SK-N-SH (cell line): Measurements from ENCODE around the gene SOBP. TPM values are rescaled to one million over a fixed set of nuclear protein-coding genes. Genes with fewer than 3 reads are reported as not detected.

Experiments used
- CTCF ChIA-PET: fragments of 300-600, 350-600 bp; formaldehyde crosslinking; extraction: SDS; loops from one replicate; lab custom pipeline; 2021; lab: Yijun Ruan, JAX
- POLR2A ChIA-PET: fragments of 350-600 bp; sonication (Branson Sonifier 250); formaldehyde crosslinking; extraction: SDS; loops from one replicate; lab custom pipeline; 2020; ENCODE audit warnings: antibody characterized with exemption, inconsistent platforms; lab: Yijun Ruan, JAX
- DNase-seq: peaks from one replicate; pipeline ENCODE4 v3.0.0; 2012
- H2AFZ ChIP-seq: fragments of 200-600 bp; sonication (generic); 2 replicates; pipeline ENCODE4 v1.8.1; 2016; ENCODE audit warnings: antibody characterized with exemption, mild to moderate bottlenecking, low read depth
- H3F3A ChIP-seq: fragments of 200-600 bp; sonication (generic); replicated peaks from 2 replicates; pipeline ENCODE3; 2016; ENCODE audit warnings: antibody characterized with exemption, mild to moderate bottlenecking; ENCODE audit not compliant: insufficient read depth
- H3K27ac ChIP-seq, 2 experiments: fragments of 200-500 bp in 1 of 2; fragments of 200-600 bp in 1 of 2; sonication (Bioruptor generic) in 1 of 2; sonication (generic), shearing (Covaris generic) in 1 of 2; 2 replicates each; pipeline versions ENCODE4 v1.5.1 to v1.6.1; 2014 to 2016; ENCODE audit warnings: low read depth in 2 of 2, inconsistent platforms in 1 of 2, low read length in 1 of 2, mild to moderate bottlenecking in 1 of 2, mixed read lengths in 1 of 2
- H3K27me3 ChIP-seq: fragments of 200-600 bp; sonication (generic), shearing (Covaris generic); 2 replicates; pipeline ENCODE4 v1.6.1; 2016; ENCODE audit warnings: mixed run types; ENCODE audit not compliant: insufficient read depth
- H3K36me3 ChIP-seq, 2 experiments: fragments of 200-500 bp in 1 of 2; fragments of 200-600 bp in 1 of 2; sonication (Bioruptor generic) in 1 of 2; sonication (generic) in 1 of 2; replicated peaks in 1 of 2; 2 replicates each; pipeline versions ENCODE3 to v1.5.1; 2014 to 2016; ENCODE audit warnings: low read length in 1 of 2, mild to moderate bottlenecking in 1 of 2; ENCODE audit not compliant: insufficient read depth in 2 of 2, control insufficient read depth in 1 of 2
- H3K4me1 ChIP-seq, 2 experiments: fragments of 200-500 bp in 1 of 2; fragments of 200-600 bp in 1 of 2; sonication (Bioruptor generic) in 1 of 2; sonication (generic), shearing (Covaris generic) in 1 of 2; 2 replicates each; pipeline versions ENCODE4 v1.5.1 to v1.6.1; 2014 to 2016; ENCODE audit warnings: low read depth in 1 of 2, low read length in 1 of 2, mixed run types in 1 of 2; ENCODE audit not compliant: insufficient read depth in 2 of 2, control insufficient read depth in 1 of 2
- H3K4me2 ChIP-seq: fragments of 200-600 bp; sonication (generic), shearing (Covaris generic); 2 replicates; pipeline ENCODE4 v1.6.1; 2017; ENCODE audit warnings: mixed run types
- H3K4me3 ChIP-seq, 2 experiments: fragments of 200-500 bp in 1 of 2; fragments of 200-600 bp in 1 of 2; sonication (Bioruptor generic) in 1 of 2; sonication (generic), shearing (Covaris generic) in 1 of 2; 2 replicates each; pipeline versions ENCODE4 v1.5.1 to v1.8.1; 2014 to 2016; ENCODE audit warnings: low read depth in 2 of 2, inconsistent platforms in 1 of 2, low read length in 1 of 2, mild to moderate bottlenecking in 1 of 2, mixed read lengths in 1 of 2, moderate library complexity in 1 of 2
- H3K79me2 ChIP-seq: fragments of 200-600 bp; sonication (generic); 2 replicates; pipeline ENCODE4 v1.8.1; 2017; ENCODE audit warnings: mild to moderate bottlenecking; ENCODE audit not compliant: insufficient read depth
- H3K9ac ChIP-seq: fragments of 200-600 bp; sonication (generic); 2 replicates; pipeline ENCODE4 v1.6.1; 2017; ENCODE audit warnings: mixed run types
- H3K9me2 ChIP-seq: fragments of 200-600 bp; sonication (generic); 2 replicates; pipeline ENCODE4 v1.6.1; 2017; ENCODE audit warnings: mixed run types
- H3K9me3 ChIP-seq: fragments of 200-600 bp; sonication (generic); 2 replicates; pipeline ENCODE4 v1.6.1; 2017; ENCODE audit warnings: mixed run types, mild to moderate bottlenecking, moderate library complexity
- H4K20me1 ChIP-seq: fragments of 200-600 bp; sonication (generic); 2 replicates; pipeline ENCODE4 v1.6.1; 2017; ENCODE audit warnings: mild to moderate bottlenecking, mixed run types; ENCODE audit not compliant: insufficient read depth
- CHD2 ChIP-seq: fragments of 150-350 bp; IDR thresholded peaks from 2 replicates; pipeline ENCODE4 v1.6.1; 2018; ENCODE audit warnings: low read length; ENCODE audit not compliant: partially characterized antibody
- FOSL2 ChIP-seq: IDR thresholded peaks from 2 replicates; pipeline ENCODE4 v1.4.0; 2012; ENCODE audit warnings: low read depth, mild to moderate bottlenecking, moderate library complexity, borderline replicate concordance
- GABPA ChIP-seq: IDR thresholded peaks from 2 replicates; pipeline ENCODE4 v1.4.0; 2012; ENCODE audit warnings: low read depth, mild to moderate bottlenecking
- MEF2A ChIP-seq: IDR thresholded peaks from 2 replicates; pipeline ENCODE4 v1.4.0; 2012; ENCODE audit warnings: low read depth, borderline replicate concordance
- NFIC ChIP-seq: IDR thresholded peaks from 2 replicates; pipeline ENCODE4 v1.4.0; 2012; ENCODE audit warnings: borderline replicate concordance
- POLR2AphosphoS5 ChIP-seq: IDR thresholded peaks from 2 replicates; pipeline ENCODE4 v1.6.1; 2012; ENCODE audit warnings: low read depth, low read length
- RCOR1 ChIP-seq: fragments of 150-350 bp; IDR thresholded peaks from 2 replicates; pipeline ENCODE4 v1.6.1; 2017; ENCODE audit warnings: antibody characterized with exemption, low read length
- SIN3A ChIP-seq: IDR thresholded peaks from 2 replicates; pipeline ENCODE4 v1.6.1; 2012; ENCODE audit warnings: low read depth, mild to moderate bottlenecking, low read length, moderate library complexity, borderline replicate concordance
- TCF12 ChIP-seq: IDR thresholded peaks from 2 replicates; pipeline ENCODE4 v1.4.0; 2012
- WGBS: methylation state at CpG from one replicate; pipeline ENCODE4 v1.1.6; 2017; ENCODE audit warnings: low lambda C conversion rate; 5-methylcytosine and 5-hydroxymethylcytosine counted together
- polyA plus RNA-seq, 3 experiments: library from polyadenylated mRNA; depleted of rRNA; stranded (reverse); fragments of >200 nt; gene quantifications; 2 replicates each; pipeline ENCODE4 v1.2.3, GENCODE V29; 2012
- TF ChIP-seq, protein P1 (sequence below): IDR thresholded peaks from 2 replicates; pipeline ENCODE4 v1.6.1; 2012; ENCODE audit warnings: mild to moderate bottlenecking, low read depth, low read length, moderate library complexity
- TF ChIP-seq, protein P2 (sequence below): fragments of 200-600 bp; sonication (generic); IDR thresholded peaks from 2 replicates; pipeline ENCODE4 v1.6.1; 2017; ENCODE audit warnings: antibody characterized with exemption, mild to moderate bottlenecking, moderate library complexity
- TF ChIP-seq, protein P3 (sequence below): fragments of 150-350 bp; IDR thresholded peaks from 2 replicates; pipeline ENCODE4 v1.6.1; 2017; ENCODE audit warnings: antibody characterized with exemption, low read length, low read depth, borderline replicate concordance
- TF ChIP-seq, protein P4 (sequence below): IDR thresholded peaks from 2 replicates; pipeline ENCODE4 v1.4.0; 2012; ENCODE audit warnings: low read depth
- TF ChIP-seq, protein P5 (sequence below): IDR thresholded peaks from 2 replicates; pipeline ENCODE4 v1.4.0; 2012; ENCODE audit warnings: low read depth, borderline replicate concordance

SOBP gene
- polyA plus RNA-seq, 1 of the 3 experiments (the other 2 are of a cell fraction) = 0.61 TPM

DNA sequence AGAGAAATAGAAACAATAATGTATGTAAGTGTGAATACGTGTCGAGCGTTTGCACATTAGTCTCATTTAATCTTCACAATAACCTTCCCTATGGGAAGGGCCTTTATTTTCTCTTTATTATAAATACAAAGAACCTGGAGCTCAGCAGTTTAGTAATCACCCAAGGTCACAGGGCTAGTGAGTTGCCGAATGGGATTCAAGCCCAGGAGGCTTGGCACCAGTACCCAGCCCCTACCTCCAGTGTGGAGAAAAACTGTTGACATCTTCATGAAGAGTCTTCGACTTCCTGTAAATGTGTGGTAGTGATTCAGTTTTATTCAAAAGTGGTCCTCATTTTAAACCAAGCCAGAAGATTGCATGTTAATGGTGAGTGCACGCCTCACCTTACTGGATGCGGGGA, 171.4 kb downstream of the SOBP start:
- no peak for DNase-seq
- WGBS = 94% methylated on average over 6 of the region's 7 CpGs
- no peaks in the 10 kb centered on the region for H3K9me2 ChIP-seq
- no peaks in the 10 kb centered on the region for H3K36me3 ChIP-seq
- no peaks in the 10 kb centered on the region for H3K27me3 ChIP-seq
- TF ChIP-seq, protein P1, sequence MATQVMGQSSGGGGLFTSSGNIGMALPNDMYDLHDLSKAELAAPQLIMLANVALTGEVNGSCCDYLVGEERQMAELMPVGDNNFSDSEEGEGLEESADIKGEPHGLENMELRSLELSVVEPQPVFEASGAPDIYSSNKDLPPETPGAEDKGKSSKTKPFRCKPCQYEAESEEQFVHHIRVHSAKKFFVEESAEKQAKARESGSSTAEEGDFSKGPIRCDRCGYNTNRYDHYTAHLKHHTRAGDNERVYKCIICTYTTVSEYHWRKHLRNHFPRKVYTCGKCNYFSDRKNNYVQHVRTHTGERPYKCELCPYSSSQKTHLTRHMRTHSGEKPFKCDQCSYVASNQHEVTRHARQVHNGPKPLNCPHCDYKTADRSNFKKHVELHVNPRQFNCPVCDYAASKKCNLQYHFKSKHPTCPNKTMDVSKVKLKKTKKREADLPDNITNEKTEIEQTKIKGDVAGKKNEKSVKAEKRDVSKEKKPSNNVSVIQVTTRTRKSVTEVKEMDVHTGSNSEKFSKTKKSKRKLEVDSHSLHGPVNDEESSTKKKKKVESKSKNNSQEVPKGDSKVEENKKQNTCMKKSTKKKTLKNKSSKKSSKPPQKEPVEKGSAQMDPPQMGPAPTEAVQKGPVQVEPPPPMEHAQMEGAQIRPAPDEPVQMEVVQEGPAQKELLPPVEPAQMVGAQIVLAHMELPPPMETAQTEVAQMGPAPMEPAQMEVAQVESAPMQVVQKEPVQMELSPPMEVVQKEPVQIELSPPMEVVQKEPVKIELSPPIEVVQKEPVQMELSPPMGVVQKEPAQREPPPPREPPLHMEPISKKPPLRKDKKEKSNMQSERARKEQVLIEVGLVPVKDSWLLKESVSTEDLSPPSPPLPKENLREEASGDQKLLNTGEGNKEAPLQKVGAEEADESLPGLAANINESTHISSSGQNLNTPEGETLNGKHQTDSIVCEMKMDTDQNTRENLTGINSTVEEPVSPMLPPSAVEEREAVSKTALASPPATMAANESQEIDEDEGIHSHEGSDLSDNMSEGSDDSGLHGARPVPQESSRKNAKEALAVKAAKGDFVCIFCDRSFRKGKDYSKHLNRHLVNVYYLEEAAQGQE = no peak
- TF ChIP-seq CHD2 (no peak), GABPA (no peak), RCOR1 (no peak), TCF12 (no peak), SIN3A (no peak), MEF2A (no peak), FOSL2 (no peak), POLR2AphosphoS5 (no peak), NFIC (no peak)
- TF ChIP-seq, protein P2, sequence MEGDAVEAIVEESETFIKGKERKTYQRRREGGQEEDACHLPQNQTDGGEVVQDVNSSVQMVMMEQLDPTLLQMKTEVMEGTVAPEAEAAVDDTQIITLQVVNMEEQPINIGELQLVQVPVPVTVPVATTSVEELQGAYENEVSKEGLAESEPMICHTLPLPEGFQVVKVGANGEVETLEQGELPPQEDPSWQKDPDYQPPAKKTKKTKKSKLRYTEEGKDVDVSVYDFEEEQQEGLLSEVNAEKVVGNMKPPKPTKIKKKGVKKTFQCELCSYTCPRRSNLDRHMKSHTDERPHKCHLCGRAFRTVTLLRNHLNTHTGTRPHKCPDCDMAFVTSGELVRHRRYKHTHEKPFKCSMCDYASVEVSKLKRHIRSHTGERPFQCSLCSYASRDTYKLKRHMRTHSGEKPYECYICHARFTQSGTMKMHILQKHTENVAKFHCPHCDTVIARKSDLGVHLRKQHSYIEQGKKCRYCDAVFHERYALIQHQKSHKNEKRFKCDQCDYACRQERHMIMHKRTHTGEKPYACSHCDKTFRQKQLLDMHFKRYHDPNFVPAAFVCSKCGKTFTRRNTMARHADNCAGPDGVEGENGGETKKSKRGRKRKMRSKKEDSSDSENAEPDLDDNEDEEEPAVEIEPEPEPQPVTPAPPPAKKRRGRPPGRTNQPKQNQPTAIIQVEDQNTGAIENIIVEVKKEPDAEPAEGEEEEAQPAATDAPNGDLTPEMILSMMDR = no peak
- TF ChIP-seq, protein P3, sequence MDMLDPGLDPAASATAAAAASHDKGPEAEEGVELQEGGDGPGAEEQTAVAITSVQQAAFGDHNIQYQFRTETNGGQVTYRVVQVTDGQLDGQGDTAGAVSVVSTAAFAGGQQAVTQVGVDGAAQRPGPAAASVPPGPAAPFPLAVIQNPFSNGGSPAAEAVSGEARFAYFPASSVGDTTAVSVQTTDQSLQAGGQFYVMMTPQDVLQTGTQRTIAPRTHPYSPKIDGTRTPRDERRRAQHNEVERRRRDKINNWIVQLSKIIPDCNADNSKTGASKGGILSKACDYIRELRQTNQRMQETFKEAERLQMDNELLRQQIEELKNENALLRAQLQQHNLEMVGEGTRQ = no peak
- TF ChIP-seq, protein P4, sequence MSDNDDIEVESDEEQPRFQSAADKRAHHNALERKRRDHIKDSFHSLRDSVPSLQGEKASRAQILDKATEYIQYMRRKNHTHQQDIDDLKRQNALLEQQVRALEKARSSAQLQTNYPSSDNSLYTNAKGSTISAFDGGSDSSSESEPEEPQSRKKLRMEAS = no peak
- TF ChIP-seq, protein P5, sequence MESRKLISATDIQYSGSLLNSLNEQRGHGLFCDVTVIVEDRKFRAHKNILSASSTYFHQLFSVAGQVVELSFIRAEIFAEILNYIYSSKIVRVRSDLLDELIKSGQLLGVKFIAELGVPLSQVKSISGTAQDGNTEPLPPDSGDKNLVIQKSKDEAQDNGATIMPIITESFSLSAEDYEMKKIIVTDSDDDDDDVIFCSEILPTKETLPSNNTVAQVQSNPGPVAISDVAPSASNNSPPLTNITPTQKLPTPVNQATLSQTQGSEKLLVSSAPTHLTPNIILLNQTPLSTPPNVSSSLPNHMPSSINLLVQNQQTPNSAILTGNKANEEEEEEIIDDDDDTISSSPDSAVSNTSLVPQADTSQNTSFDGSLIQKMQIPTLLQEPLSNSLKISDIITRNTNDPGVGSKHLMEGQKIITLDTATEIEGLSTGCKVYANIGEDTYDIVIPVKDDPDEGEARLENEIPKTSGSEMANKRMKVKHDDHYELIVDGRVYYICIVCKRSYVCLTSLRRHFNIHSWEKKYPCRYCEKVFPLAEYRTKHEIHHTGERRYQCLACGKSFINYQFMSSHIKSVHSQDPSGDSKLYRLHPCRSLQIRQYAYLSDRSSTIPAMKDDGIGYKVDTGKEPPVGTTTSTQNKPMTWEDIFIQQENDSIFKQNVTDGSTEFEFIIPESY = no peak
- peaks cover 6 to 32% of the 10 kb centered on the region in 2 experiments; a peak in 3 of 4 replicates for H3K4me1 ChIP-seq
- no peaks in the 10 kb centered on the region for H3K9me3 ChIP-seq
- H2AFZ ChIP-seq = no peak overlapping the region
- ChIA-PET POLR2A (no interaction called here), CTCF (interaction anchor here (1.0 to 1.6 kb wide), 2 partner anchors 13 kb away, joined by 3 to 6 read pairs; no protein-coding TSS in a partner anchor)
- no peaks in the 10 kb centered on the region for H3F3A ChIP-seq
- H3K4me2 ChIP-seq = no peak overlapping the region
- H3K79me2 ChIP-seq = no peaks in the 10 kb centered on the region
- H3K27ac ChIP-seq = no peak overlapping the region
- no peak overlapping the region for H3K9ac ChIP-seq
- H4K20me1 ChIP-seq = no peaks in the 10 kb centered on the region
- no peak overlapping the region for H3K4me3 ChIP-seq
